Endometrial microvascular endothelial cells (primary cell): ENCODE data around the gene NOVA1. TPM values are rescaled to one million over a fixed set of nuclear protein-coding genes. Genes with fewer than 3 reads are reported as not detected.

ENCODE experiments used
- in situ Hi-C: cut with HindIII; loops from 2 replicates; pipeline ENCODE4 v1.10.0; 2017; ENCODE audit warnings: low sequenced_read_pairs, low pct_unique_long_range_greater_than_20kb; ENCODE audit errors: inconsistent ontology term
- total RNA-seq: library from RNA; depleted of rRNA; stranded (reverse); fragments of >200 nt; gene quantifications from one replicate; pipeline ENCODE4 v1.2.3, GENCODE V29; 2015; ENCODE audit errors: inconsistent ontology term

Gene NOVA1
- total RNA-seq, 1 donor from 2014 or later: 0.46 TPM

- in situ Hi-C loops: no loop called here
Measured at GRCh38 chr14:26400373-26400772, 197.5 kb downstream of the NOVA1 start.

GRCh38 chr14:26398616-26399015 lies 199.2 kb downstream of the NOVA1 start:
- in situ Hi-C loops: no loop called here
